Epithelial cell of esophagus (primary cell): ENCODE results near the gene CFAP46.

Experiments
- DNase-seq: peaks from one replicate; pipeline ENCODE4 v3.0.0; 2010; ENCODE audit warnings: low read depth
- H3K4me3 ChIP-seq: 2 replicates; pipeline ENCODE4 v1.5.1; 2011; ENCODE audit warnings: mild to moderate bottlenecking, low read length, control low read depth
- CTCF ChIP-seq: IDR thresholded peaks from 2 replicates; pipeline ENCODE4 v1.5.1; 2011; ENCODE audit warnings: low read depth, mild to moderate bottlenecking, low read length, control low read depth, inconsistent platforms; ENCODE audit not compliant: insufficient read depth; ENCODE audit errors: missing control alignments

CFAP46 gene

DNA sequence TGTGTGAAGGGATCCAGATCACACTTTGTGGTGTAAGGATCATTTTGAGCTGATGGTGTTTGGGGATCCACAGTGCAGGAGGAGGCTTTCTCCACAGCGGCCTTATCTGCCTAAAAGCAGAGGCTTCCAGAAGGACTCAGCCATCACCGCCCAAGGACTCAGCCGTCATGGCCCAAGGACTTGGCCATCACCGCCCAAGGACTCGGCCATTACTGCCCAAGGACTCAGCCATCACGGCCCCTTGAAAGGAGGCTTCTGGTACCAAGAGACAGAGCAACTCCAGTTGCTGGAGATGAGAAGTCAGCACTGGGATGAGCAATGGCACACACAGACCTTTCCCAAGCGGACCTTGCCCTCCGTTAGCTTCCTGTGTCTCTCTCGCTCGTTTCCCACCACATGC, 6.0 kb upstream of the CFAP46 start:
- DNase-seq = no peak

GRCh38 chr10:132947843-132948242, 5.5 kb upstream of the CFAP46 start:
- no peak for DNase-seq
- TF ChIP-seq CTCF = no peak
- H3K4me3 ChIP-seq = no peak overlapping the region

More for the DNA sequence above, 6.0 kb upstream of the CFAP46 start:
- H3K4me3 ChIP-seq = no peak overlapping the region
- no peak for TF ChIP-seq CTCF

GRCh38 chr10:132946806-132947546, 4.6 kb upstream of the CFAP46 start:
- TF ChIP-seq CTCF = no peak
- no peak overlapping the region for H3K4me3 ChIP-seq
- DNase-seq = no peak

DNA sequence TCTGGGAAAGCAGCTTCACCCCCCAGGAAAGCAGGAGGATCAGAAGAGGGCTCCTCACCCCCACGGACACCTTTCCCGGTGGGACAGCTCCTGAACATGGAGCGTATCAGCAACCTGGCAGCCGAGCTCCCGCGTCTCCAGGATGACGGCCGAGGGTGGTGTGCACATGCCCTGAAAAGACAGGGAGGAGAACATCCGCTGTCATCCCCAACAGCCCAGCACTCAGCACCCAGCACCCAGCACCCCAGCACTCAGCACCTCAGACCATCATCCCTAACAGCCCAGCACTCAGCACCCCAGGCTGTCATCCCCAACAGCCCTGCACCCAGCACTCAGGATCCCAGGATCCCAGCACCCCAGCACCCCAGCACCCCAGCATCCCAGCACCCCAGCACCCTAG, 3.9 kb upstream of the CFAP46 start:
- no peak overlapping the region for H3K4me3 ChIP-seq
- no peak for DNase-seq
- TF ChIP-seq CTCF = no peak

DNA sequence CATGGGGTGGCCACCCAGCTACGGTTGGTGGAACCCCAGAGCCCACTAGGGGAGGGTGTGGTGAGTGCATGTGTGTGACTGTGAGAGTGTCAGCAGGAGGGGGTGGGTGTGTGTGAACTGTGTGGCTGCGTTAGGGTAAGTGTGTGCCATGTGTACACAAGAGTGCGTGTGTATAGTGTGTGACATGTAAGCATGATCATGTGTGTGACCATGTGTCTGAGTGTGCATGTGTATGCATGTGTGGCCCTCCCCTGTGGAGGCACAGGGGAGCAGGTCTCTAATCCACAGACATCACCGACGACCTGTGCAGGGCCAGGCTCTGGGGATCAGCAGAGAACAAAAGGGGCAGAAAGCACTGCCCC, 3.5 kb upstream of the CFAP46 start:
- no peak overlapping the region for H3K4me3 ChIP-seq
- DNase-seq = no peak
- no peak for TF ChIP-seq CTCF

GRCh38 chr10:132945125-132945893, 2.9 kb upstream of the CFAP46 start:
- no peak overlapping the region for H3K4me3 ChIP-seq
- DNase-seq = no peak
- no peak for TF ChIP-seq CTCF

DNA sequence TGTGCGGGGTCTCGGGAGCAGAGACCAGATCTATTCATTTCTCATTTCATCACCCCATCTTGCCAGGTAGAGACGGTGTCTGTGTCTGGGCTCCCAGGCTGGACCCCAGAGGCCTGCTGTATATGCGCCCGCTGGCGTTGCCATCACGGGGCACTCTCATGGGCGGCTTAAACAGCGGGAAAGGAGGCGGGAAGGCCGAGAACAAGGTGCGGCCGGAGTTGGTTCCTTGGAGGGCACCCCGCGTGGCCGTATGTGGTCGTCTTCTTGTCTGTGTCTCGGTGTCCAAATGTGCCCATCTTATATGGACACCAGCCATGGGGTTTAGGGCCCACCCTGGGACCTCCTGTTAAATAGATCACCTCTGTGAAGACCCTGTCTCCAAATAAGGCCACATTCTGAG, 2.1 kb upstream of the CFAP46 start:
- TF ChIP-seq CTCF = no peak
- DNase-seq = no peak
- H3K4me3 ChIP-seq = no peak overlapping the region
